HG03095 (cell line): ENCODE measurements around the gene CHERP.
A peak's percentile ranks its signal among the peaks of the same experiment; 100 is the strongest.
"Not testable (repeated sequence)": the region's sequence is repeated elsewhere in the genome, so short reads cannot be mapped to it uniquely, and the experiment has no call there.

ENCODE experiments used
- ATAC-seq: cut with Tn5 transposase; IDR thresholded peaks from one replicate; pipeline ENCODE4 v1.9.1; 2021; ENCODE audit warnings: moderate library complexity; ENCODE audit not compliant: unreplicated experiment

CHERP gene

DNA sequence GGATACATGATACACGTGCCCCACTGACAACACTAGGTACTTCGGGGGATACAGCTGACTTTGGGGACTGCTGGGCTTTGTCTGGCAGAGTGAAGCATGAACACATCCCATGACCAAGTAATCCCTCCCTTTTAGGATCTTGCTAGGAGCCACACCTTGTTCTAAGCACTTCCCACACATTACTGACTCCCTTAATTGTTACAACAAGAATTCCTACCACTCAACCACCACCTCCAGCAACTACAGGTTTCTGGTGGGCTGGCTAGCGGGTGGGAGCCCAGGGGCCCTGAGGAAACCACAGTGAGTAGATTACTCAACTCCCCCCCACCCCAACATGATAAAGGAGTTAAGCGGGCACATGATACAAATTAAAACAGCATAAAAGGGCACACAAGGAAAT, 37.1 kb upstream of the CHERP start:
- ATAC-seq, result no peak

DNA sequence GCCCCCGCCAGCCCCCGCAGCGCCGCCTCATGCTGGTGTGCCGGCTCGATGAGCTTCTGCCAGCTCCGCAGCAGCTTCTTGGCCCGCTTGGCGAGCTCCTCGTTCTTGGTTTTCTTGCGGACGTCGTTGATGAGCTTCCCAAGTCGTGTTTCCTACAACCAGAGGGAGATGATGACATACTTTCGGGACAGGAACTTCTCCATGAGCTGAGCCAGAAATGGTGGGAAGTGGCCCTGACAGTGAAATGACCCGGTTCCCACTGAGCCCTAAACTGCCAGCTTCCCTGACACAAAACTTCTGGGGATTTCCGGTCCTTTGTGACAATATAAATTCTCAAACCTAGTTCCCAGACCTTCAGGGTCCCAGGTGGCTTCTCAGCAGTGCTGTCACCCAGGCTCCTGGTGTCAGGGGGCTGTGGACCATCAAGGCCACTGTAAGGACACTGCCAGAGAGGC, 35.3 kb upstream of the CHERP start:
- ATAC-seq, result no peak

DNA sequence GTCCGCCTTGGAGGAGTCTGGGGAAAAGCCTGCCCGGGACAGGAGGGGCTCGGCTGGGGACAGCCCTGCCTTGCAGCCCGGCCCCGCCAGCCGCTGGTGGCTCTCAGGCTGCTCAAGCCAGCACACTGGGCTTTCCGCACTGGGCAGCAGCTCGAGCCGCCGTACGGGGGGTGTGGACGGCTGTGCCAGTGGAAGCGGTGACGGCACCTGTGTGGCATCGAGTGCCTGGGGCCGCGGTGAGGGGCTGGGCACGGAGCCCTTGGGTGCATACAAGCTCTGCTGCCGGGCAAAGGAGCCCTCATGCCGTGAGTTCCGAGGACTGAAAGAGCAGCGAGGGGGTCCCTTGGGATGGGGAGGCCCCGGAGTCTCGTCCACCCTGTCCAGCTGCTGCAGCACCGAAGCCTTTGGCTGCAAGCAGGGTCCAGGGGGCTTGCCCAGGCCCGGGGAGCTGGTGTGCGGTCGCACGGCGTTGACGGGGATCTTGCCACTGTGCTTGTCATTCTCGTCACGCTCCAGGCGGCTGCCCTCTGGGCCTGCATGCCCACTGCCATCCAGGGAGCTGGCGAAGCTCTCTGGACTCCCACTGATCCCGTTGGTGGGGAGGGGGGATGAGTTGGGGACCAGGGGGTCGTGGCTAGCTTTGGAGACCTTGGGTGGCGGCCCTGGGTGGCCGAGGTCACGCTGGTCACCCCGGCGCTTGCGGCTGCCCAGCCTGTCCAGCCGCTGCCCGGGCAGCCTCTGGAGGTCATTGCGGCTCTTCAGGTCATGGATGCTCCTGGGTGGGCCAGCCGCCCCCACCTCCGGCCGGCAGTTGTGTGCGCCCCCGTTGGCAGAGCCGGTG, 34.7 kb upstream of the CHERP start:
- ATAC-seq, result no peak

DNA sequence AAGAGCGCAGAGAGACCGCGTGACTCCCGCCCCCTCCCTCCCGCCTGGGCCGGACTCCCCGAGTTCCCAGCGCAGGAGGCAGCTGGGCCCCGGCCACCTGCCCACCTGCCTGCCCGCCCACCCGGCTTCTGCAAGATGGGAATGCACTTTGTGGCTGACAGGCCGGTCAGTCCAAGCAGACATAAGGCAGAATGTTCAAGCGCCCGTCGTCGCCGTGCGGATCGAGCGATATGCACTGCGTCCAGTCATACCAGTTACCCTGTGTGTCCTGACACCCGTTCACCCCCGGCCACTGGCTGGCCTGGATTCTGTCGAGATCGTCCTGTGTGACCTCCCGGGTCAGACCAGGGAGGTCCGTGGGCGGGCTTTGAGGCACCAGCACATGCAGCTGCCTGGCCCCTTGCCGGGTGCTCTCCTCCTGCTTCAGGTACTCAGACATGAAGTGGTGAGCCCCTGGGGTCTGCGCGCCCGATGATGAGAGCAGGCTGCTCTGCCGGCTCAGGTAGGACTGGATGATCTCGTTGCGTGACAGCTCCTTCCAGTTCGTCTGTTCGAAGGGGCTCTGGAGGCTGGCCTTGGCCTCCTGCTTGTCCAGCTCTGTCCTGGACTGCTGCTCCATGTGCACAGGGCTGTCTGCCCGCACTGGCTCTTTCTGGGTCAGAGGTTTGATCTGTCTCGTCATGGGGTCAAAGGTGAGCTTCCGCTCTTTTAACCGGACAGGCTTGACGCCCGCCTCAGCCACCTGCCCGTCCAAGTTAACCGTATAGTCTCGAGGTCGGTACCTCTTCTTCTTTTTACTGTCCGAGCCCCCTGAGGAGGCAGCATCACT, 33.8 kb upstream of the CHERP start:
- no peak for ATAC-seq

DNA sequence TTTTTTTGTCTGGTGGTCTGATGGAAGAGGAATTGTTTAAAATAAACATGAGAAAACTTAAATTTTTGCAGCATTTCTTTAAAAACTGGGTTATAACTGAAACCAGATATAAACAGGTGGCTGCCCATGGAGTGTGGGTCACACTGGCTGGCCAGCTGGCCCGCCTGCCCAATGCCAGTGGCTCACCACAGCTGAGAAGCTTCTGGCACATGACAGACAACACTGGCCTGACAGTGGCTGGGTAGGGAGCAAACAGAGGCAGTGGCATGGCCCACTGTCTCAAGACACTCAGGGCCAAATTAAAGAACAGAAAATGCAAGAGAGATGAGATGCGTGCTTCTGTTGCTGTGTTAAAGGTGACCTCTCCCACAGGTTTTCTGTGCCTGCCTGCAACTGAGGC, 33.0 kb upstream of the CHERP start:
- ATAC-seq, result no peak

DNA sequence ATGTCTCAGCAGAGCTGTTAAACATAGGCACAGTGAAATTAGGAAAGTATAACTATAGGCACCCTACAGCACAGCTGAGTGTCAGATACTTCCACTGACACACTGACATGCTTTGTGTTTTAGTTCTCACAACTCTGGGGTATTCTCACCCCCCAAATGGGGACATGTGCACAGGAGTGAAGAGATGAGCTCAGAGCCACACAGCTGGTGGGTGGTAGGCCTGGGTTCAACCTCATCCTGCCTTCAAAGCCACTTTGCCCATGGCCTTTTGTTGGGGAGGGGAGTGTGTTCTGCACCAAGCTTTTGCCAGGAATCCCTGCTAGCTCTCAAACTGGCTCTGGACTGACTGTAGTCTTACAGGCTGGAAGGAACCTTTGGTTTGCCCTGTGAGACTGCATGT, 31.7 kb upstream of the CHERP start:
- ATAC-seq, result no peak

DNA sequence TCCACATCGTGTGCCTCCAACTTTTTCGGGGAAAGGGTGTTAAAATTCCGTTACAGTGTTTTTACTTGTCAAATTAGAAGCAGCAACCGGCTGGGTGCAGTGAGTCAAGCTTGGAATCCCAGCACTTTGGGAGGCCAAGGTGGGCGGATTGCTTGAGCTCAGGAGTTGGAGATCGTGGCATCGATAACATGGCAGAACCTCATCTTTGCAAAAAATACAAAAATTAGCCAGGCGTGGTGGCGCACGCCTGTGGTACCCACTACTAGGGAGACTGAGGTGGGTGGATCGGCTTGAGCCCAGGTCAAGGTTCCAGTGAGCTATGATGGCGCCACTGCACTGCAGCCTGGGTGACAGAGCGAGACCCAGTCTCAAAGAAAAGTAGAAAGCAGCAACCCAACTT, 31.1 kb upstream of the CHERP start:
- ATAC-seq, result no peak

DNA sequence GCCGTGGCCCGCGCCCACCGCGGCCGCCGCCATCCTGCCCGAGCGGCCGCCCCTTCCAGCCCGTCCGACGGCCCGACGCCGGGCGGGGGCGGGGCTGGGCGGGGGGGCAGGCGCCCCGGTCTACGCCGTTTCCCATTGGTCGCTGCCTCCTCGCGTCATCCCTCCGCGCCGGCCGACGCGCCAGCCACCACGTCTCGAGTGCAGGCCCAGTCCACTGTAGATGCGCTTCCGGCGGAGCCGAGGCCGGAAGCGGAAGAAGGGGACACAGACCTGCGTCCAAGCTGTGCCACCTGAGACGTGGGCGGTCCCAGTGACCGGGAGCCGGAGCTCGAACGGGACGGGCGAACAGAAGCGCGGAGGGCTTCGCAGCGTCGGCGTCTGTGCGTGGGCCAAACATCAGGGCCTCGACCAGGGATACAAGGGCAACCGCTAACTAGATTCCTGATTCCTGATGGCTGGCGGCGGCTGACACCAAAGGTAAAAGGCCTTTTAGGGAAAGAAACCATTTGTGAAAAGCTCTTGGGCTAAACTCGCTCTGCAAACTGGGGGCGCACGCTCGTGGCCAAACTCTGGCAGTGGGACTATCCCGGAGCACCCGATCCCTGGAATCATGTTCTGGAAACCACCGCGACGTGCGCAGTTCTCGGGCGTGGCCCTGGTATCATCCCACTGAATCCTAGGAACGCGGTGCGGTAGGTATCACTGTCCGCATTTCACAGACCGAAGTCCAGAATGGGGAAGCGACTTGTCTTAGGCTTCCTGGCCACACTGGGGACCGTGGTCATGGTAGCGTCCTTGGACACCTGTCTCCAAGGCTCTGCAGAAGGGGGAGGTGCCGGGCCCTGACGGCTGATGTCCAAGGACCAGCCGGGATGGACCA, 30.3 kb upstream of the CHERP start, which contains the start of gene SLC35E1:
Gene SLC35E1 (minus strand): TSS at position 84 of the 880 bp plus-strand sequence. CDS start 51 bp downstream, at position 33.
- peak; percentile 63 for ATAC-seq

DNA sequence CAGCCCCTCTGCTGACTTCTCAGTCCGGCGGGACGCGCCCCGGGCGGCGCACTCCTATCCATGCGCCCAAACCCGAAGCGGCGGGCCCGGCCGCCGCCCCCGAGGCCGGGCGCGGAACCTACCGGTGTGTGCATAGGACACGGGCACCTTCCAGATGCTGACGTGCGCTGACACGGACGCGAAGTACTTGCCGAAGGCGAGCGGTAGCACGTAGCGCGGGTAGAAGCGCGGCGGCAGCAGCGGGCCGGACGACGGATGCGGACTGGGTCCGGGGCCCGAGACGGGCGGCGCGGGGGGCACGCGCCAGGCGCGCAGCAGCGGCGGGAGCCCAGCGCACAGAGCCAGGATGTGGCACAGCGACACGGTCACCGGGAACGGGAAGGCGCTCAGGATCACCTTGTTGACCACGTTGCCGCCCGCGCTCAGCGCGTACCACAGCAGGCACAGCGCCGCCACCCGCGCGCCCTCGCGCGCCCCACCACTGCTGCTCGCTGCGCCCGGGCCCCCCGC, 29.6 kb upstream of the CHERP start:
- ATAC-seq, result peak; percentile 23

DNA sequence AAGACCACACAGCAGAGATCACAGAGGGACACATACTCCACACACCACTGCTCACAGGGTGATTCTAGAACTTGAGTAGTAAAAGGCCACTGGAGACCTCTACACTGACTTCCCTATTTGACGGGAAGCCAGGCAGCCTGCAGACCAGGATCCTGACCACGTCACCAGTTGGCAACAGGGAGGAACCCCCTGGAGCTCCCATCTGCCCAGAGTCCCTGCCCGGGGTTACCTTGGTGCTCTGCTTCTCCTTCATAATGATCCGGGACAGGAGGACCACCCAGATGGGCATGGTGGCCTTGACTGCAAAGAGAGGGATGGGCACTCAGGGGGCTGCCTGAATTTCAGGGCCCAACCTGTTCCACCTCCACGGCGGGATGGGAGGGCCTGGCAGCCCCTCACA, 29.0 kb upstream of the CHERP start:
- no peak for ATAC-seq

DNA sequence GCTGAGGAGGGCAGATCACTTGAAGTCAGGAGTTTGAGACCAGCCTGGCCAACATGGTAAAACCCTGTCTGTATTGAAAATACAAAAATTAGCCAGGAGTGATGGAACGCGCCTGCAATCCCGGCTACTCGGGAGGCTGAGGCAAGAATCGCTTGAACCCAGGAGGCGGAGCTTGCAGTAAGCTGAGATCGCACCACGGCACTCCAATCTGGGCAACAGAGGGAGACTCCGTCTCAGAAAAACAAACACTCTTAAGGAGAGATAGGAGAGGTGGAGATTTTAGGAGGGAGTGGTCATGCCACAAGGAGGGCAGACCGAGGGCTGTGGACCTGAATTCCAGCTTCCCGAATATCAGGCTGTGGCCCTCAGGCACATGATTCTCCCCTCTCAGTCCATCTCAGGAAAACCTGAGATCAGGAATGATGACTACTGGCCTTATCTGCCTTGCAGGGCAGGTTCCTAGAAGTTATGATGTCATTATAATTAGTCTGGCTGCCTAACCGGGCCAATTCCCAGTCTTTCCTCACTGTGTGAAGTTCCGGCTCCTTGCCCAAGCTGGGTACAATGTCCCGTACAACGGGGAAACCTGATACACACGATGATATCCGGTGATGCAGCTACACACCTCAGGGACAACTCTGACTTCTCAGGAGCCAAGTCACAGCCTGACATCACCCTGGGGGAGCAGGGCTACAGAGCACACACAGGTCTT, 27.5 kb upstream of the CHERP start:
- ATAC-seq, result no peak

DNA sequence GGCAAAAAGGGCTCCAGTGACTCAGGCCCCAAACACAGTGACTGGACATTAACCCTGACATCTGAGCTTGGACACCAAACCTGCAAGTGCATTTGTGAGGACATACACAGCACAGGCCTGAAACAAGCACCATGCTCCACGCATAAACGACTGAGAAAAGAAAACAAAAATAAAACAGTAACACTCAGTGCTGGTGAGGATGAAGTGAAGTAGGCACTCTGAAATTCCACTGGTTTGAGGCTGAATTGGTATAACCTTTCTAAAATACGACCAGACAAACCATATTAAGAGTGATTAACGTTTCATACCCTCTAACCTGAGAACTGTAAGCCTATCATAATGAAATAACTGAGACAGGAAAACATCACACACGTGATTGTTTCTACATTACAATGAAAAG, 24.5 kb upstream of the CHERP start:
- ATAC-seq, result no peak

DNA sequence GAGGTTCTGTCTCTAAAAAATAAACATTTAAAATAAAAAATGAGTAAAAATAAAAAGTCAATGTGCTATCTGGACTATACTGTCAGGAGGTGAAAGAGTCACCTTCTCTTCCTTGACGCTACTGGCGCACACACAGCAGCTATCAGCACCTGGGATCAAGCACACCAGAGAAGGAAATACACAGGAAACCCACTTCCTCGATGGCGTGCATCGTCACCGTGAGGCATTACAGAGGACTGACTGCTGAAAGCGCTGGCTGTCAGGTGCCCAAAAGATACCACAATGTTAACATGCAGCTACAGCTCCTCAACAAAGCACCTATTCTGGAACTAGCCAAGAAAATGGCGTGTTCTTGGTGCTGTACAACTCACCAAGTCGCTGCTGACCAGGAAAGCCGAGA, 23.9 kb upstream of the CHERP start:
- no peak for ATAC-seq

DNA sequence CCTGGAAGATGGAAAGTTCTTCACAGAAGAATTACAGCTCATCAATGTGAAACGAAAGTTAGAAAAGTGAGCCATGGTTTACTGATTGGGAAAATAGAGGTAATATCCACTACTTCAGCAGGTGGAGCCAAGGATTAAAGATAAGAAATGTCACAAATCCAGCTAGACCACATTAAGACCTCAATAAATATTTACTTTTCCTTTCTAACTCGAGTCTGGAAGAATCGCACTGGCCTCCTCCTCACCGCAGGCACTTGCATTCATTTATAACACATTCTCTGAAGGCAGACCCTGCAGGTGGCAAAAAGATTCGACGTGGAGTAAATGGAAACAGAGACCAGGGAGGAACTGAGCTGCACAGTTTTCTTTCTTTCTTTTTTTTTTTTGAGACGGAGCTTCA, 22.6 kb upstream of the CHERP start:
- ATAC-seq, result no peak

DNA sequence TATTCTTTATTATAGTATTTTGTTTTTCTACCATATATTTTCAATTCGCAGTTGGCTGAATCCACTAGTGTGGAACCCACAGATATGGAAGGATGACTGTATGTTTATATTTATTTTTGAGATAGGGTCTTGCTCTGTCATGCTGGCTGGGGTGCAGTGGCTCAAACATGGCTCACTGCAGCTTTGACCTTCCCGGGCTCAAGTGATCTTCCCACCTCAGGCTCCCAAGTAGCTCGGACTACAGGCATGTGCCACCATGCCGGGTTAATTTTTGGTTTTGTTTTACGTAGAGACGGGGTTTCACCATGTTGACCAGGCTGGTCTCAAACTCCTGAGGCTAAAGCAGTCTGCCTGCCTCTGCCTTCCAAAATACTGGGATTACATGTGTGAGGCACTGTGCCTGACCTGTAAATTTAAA, 20.4 kb upstream of the CHERP start:
- no peak for ATAC-seq

DNA sequence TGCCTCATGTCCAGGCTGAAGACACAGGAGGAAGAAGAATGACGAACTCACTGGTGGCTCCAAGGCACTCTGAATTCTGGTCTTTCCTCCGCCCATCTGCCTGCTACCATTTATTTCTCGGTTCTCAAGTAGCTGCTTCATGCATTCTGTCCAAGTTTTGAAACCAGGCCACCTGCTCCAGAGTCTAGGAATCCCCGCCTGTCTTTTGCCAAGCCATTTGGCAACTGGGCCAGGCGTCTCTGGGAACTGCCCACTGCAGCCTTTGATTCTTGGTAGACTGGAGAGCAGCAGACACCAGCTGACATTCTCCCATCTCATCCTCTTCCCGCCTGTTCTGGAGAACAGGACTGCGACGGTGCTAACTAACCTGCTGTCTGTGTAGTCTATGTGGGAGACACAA, 19.1 kb upstream of the CHERP start:
- ATAC-seq, result no peak

DNA sequence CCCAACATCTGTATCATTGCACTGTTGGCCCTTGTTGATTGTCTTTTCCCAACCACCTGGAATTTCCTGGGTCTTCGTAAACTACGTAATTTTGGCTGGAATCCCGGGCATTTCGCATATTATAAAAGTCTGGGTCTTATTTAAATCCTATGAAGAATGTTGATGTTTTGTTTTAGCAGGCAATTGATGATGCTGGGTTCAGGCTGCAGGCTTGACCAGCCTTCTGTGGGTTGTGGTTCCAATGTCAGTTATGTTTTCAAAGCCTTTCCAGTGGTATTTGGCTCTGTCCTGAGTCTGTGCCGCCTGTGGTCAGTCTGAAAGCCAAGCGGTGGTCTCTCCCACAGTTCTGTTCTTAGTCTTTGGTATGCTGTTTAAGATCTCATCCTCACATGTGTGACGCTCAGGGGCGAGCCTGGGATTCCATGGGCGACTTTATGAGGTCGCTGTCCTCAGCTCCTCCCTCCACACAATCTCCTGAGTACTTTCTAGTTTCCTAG, 17.6 kb upstream of the CHERP start:
- ATAC-seq, result no peak

DNA sequence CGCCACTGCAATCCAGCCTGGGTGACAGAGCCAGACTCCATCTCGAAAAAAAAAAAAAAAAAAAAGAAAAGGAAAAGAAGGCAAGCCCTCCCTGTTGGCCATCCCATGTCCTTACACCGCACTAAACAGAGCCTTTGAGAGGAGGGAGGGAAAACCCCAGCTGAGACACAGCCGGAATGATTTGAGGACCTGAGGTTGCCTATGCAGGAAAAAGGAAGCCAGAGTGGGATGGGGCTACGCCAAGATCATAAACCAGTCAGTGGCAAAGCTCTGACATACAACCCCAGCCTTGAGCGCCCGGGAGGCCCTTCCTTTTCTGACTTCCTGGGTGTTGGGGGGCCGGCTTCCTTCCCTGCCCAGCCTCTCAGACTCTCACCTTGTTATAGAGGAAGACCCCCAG, 12.5 kb upstream of the CHERP start:
- ATAC-seq, result no peak

DNA sequence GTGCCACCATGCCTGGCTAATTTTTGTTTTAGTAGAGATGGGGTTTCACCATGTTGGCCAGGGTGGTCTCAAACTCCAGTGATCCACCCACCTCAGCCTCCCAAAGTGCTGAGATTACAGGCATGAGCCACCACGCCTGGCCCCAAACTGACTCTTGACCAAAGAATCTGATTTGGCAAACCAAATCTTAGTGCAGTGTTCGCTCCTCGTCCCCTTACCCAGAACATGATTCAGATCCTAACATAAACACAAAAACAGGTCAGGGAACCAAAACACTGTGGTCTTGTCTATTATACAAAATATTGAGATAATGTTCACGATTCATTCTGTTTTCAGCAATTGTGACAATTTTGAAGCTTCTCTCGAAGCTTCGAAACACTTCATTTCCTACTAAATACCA, 9.7 kb upstream of the CHERP start:
- ATAC-seq, result not testable (repeated sequence)

DNA sequence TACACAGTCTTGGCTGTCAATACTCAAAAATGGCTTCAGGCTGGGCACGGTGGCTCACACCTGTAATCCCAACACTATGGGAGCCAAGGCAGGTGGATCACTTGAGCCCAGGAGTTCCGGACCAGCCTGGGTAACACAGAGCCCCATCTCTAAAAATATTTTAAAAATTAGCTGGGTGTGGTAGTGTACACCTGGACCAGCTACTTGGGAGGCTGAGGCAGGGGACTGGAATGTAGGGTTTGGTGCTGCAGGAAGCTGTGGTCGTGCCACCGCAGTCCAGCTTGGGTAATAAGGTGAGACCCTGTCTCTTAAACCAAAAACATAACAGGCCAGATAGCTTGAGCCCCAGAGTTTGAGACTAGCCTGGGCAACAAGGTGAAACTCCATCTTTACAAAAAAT, 6.7 kb upstream of the CHERP start:
- ATAC-seq, result no peak
